VCaP (cell line): ENCODE results near the gene NRARP.
A peak's percentile ranks its signal among the peaks of the same experiment; 100 is the strongest.

Experiments used
- H3K27ac ChIP-seq: fragments of 450-650 bp; 2 replicates; pipeline ENCODE4 v1.5.1; 2017
- CTCF ChIP-seq: fragments of 450-650 bp; conservative IDR thresholded peaks from 2 replicates; pipeline ENCODE4 v1.5.1; 2017; ENCODE audit warnings: mild to moderate bottlenecking, moderate library complexity

NRARP gene

GRCh38 chr9:137296670-137297664 lies 5.1 kb downstream of the NRARP start:
- no peak for TF ChIP-seq CTCF
- peak overlapping the region; percentile 99 for H3K27ac ChIP-seq

- peak overlapping the region; percentile 99 for H3K27ac ChIP-seq
- TF ChIP-seq CTCF = no peak
These were observed 6.0 kb downstream of the NRARP start for GRCh38 chr9:137295849-137296669.

GRCh38 chr9:137295238-137295811 lies 6.7 kb downstream of the NRARP start:
- H3K27ac ChIP-seq = peak overlapping the region; percentile 99
- TF ChIP-seq CTCF = peak; percentile 97

GRCh38 chr9:137294681-137295237 lies 7.3 kb downstream of the NRARP start:
- no peak for TF ChIP-seq CTCF
- peak overlapping the region; percentile 99 for H3K27ac ChIP-seq

GRCh38 chr9:137294091-137294680 lies 7.9 kb downstream of the NRARP start:
- TF ChIP-seq CTCF = no peak
- H3K27ac ChIP-seq = peak overlapping the region; percentile 99

DNA sequence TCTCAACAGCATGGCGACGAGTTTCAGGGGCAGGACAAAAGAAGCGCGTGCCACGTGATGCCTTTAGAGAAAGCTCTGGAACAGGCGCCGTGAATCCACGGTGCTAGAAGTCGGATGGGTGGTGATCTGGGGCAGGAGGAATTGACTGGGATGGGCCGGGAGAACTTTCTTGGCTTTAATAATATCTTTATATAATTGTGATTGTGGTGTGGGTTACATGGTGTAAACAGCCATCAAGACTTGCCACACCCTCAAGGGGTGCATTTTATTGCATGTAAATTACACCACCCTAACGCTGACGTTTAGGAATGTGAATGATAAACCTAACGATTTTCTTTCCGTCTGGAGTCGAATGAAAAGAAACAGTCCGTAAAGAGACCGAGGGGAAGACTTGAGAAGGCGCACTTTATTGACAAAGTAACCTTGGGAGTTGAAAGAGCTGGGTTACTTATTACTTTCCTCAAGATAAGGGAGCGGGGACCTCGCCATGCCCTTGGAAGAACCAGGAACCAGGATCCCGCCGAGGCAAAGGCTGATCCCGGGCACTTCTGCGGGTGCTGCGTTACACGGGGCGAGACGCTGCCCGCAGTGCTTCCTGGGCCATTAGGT lies 8.5 kb downstream of the NRARP start:
- TF ChIP-seq CTCF = no peak
- peak overlapping the region; percentile 99 for H3K27ac ChIP-seq
